Astrocyte (in vitro differentiated cells and primary cell): Measurements from ENCODE around the gene AUTS2.

Source experiments
- CTCF ChIP-seq: IDR thresholded peaks from 2 replicates; pipeline ENCODE4 v1.5.1; 2011; ENCODE audit warnings: low read depth, mild to moderate bottlenecking, inconsistent platforms, low read length, moderate library complexity; ENCODE audit not compliant: insufficient read depth
- EZH2 ChIP-seq: IDR thresholded peaks from 2 replicates; pipeline ENCODE4 v1.6.1; 2012; ENCODE audit warnings: mild to moderate bottlenecking, low read length, inconsistent platforms; ENCODE audit not compliant: insufficient read depth

GRCh38 chr7:69857014-69857413 is 258.7 kb downstream of the AUTS2 start:
- TF ChIP-seq CTCF (no peak), EZH2 (no peak)
